Right lobe of liver (tissue), 6 donors: ENCODE measurements around the gene TBC1D26. TPM values are rescaled to one million over a fixed set of nuclear protein-coding genes. Genes with fewer than 3 reads are reported as not detected.
A peak's percentile ranks its signal among the peaks of the same experiment; 100 is the strongest.
"Not testable (repeated sequence)": the region's sequence is repeated elsewhere in the genome, so short reads cannot be mapped to it uniquely, and the experiment has no call there.

ENCODE experiments used
- ATAC-seq, 4 donors: fragments of 200-7000 bp; cut with Tn5 transposase; one replicate each; pipeline ENCODE4 v1.9.1; 2020; ENCODE audit warnings: mild to moderate bottlenecking in 4 of 4, moderate library complexity in 4 of 4
- DNase-seq, 3 donors: peaks; one replicate each; pipeline ENCODE4 v3.0.0-alpha.2; 2020
- H3K27ac ChIP-seq, 3 donors: fragments of 200-600 bp; one replicate each; pipeline ENCODE4 v1.8.0; 2022
- H3K27me3 ChIP-seq, 2 donors: fragments of 200-600 bp; one replicate each; pipeline ENCODE4 v1.8.0; 2022
- H3K36me3 ChIP-seq, 4 donors: fragments of 200-600 bp; sonication (generic) in 1 of 4; one replicate each; pipeline versions ENCODE4 v1.5.1 to v1.8.0; 2017 to 2022; ENCODE audit warnings: control low read depth in 1 of 4
- H3K4me1 ChIP-seq, 4 donors: fragments of 200-600 bp; sonication (generic) in 1 of 4; one replicate each; pipeline versions ENCODE4 v1.5.1 to v1.8.0; 2017 to 2022; ENCODE audit warnings: control low read depth in 1 of 4
- H3K4me3 ChIP-seq, 3 donors: fragments of 200-600 bp; one replicate each; pipeline ENCODE4 v1.8.0; 2022
- H3K9me3 ChIP-seq, 4 donors: fragments of 200-600 bp; sonication (generic) in 1 of 4; one replicate each; pipeline versions ENCODE4 v1.5.1 to v1.8.0; 2017 to 2022; ENCODE audit warnings: control low read depth in 1 of 4
- POLR2A ChIP-seq: fragments of 450-650 bp; IDR thresholded peaks from one replicate; pipeline ENCODE4 v1.6.1; 2017; ENCODE audit warnings: antibody characterized with exemption, mild to moderate bottlenecking
- WGBS: methylation state at CpG from one replicate; pipeline ENCODE4 v1.1.6; 2018; ENCODE audit warnings: low coverage, low lambda C conversion rate; ENCODE audit not compliant: insufficient coverage; ENCODE audit errors: missing lambda C conversion rate; 5-methylcytosine and 5-hydroxymethylcytosine counted together
- intact Hi-C, 2 donors: fragments of 100-400 bp; cut with DNase I; formaldehyde crosslinking; loops; one replicate each; pipeline versions ENCODE4 v1.11.2 to v1.14.1; 2022
- small RNA-seq, 2 experiments: library from RNA; depleted of rRNA; stranded (forward); fragments of <200 nt; gene quantifications; one replicate each; pipeline ENCODE3, GENCODE V24; 2016
- total RNA-seq, 6 experiments: library from RNA; depleted of rRNA in 2 of 6; stranded (reverse); fragments of >200 nt in 2 of 6; fragmentation: NEBNext Ultra II Directional in 3 of 6; extraction: Animal tissue kit (Norgen Biotek cat#: 25700) in 3 of 6; gene quantifications; one replicate each; pipeline versions ENCODE4 v1.1.0 to v1.2.4, GENCODE V29; 2016 to 2023
- TF ChIP-seq, protein P1 (sequence below), 4 donors: fragments of 200-600 bp in 3 of 4; fragments of 450-650 bp in 1 of 4; IDR thresholded peaks; one replicate each; pipeline versions ENCODE4 v1.5.1 to v1.8.0; 2016 to 2022; ENCODE audit warnings: antibody characterized with exemption in 4 of 4, mild to moderate bottlenecking in 2 of 4
- donor health status: DM: no; HTN: yes; CAD: no.
- donor health status: DM: no; HTN: no; CAD: no.
- donor health status: DM: no; HTN: no; CAD: no.
- donor health status: DM: no; HTN: yes; CAD: no.
- donor health status: DM: no; HTN: yes; CAD: no.

The TBC1D26 gene
- total RNA-seq, 6 experiments from 2014 or later, result not detected

GRCh38 chr17:15783461-15783860 lies 51.4 kb downstream of the TBC1D26 start:
- H3K27ac ChIP-seq, result no peak overlapping the region
- TF ChIP-seq, protein P1, sequence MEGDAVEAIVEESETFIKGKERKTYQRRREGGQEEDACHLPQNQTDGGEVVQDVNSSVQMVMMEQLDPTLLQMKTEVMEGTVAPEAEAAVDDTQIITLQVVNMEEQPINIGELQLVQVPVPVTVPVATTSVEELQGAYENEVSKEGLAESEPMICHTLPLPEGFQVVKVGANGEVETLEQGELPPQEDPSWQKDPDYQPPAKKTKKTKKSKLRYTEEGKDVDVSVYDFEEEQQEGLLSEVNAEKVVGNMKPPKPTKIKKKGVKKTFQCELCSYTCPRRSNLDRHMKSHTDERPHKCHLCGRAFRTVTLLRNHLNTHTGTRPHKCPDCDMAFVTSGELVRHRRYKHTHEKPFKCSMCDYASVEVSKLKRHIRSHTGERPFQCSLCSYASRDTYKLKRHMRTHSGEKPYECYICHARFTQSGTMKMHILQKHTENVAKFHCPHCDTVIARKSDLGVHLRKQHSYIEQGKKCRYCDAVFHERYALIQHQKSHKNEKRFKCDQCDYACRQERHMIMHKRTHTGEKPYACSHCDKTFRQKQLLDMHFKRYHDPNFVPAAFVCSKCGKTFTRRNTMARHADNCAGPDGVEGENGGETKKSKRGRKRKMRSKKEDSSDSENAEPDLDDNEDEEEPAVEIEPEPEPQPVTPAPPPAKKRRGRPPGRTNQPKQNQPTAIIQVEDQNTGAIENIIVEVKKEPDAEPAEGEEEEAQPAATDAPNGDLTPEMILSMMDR (IDR thresholded peaks at IDR 0.05), result no peak
- TF ChIP-seq POLR2A, result no peak
- no peaks in the 10 kb centered on the region for H3K36me3 ChIP-seq
- no peaks in the 10 kb centered on the region for H3K9me3 ChIP-seq
- ATAC-seq, result no peak
- H3K27me3 ChIP-seq, result no peaks in the 10 kb centered on the region
- no peak overlapping the region for H3K4me3 ChIP-seq
- intact Hi-C loops, result no loop called here
- no peak for DNase-seq
- 55% methylated on average over 2 of the region's 2 CpGs for WGBS
- no peaks in the 10 kb centered on the region for H3K4me1 ChIP-seq

GRCh38 chr17:15784351-15784750 lies 52.3 kb downstream of the TBC1D26 start:
- H3K27me3 ChIP-seq, H3K4me3 ChIP-seq, H3K27ac ChIP-seq, H3K4me1 ChIP-seq, H3K9me3 ChIP-seq, H3K36me3 ChIP-seq, intact Hi-C loops: not testable (repeated sequence)
- peak in 3 of 4 donors; percentile 16 to 76 (median 63) for ATAC-seq
- 67% methylated on average over 2 of the region's 2 CpGs for WGBS
- DNase-seq, result peak; percentile 62 to 67 (median 63)

DNA sequence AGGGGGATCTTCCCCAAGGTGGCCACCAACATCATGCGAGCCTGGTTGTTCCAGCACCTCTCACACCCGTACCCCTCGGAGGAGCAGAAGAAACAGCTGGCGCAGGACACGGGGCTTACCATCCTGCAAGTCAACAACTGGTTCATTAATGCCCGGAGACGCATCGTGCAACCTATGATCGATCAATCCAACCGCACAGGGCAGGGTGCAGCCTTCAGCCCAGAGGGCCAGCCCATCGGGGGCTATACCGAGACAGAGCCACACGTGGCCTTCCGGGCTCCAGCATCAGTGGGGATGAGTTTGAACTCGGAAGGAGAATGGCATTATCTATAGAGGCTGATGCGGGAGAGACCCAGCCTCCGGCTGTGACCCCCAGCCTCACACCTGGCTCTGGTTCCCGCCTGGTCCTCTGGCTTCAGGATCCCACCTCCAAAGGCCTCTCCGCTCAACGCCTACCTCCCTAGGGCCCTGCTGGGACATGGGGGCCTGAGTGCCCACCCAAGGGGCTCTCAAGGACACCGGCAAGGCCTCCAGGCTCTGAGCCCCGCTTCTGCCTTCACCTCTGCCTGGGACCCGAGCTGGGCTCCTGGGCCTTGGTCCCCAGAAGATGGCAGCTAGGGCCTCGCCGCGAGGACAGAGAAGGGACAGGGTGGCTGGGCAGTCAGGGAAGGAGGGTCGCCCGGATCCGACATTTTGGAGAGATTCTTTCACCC lies 55.4 kb downstream of the TBC1D26 start:
- H3K4me1 ChIP-seq, H3K36me3 ChIP-seq, intact Hi-C loops, H3K9me3 ChIP-seq, H3K27me3 ChIP-seq, H3K27ac ChIP-seq, DNase-seq, H3K4me3 ChIP-seq: not testable (repeated sequence)
- peak in 1 of 4 donors; percentile 21 for ATAC-seq
- WGBS, result 85% methylated on average over 10 of the region's 29 CpGs

DNA sequence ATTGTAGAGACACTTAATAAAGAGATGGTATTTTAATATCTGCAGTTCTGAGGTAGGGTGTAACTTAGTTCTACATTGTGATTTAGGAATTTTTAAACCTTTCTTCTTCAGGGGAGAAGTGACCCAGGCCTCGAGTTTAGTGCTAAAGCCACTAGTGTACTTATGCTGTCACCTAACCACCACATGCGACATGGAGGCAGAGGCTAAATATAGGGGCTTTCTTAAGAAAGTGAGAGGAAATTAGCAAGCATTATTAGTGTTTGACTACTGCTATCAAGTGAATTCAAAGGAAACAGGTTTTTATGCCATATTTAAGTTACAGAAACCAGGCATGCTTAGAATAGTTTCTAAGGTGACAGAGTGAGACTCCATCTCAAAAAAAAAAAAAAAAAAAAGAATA lies 56.3 kb downstream of the TBC1D26 start:
- intact Hi-C loops, H3K4me1 ChIP-seq, H3K9me3 ChIP-seq, H3K4me3 ChIP-seq, H3K27ac ChIP-seq, DNase-seq, H3K27me3 ChIP-seq, H3K36me3 ChIP-seq, ATAC-seq: not testable (repeated sequence)
- no CpG with 5 or more reads among the region's 2 CpGs for WGBS

Small RNA genes lying within 50 kb of the gene (small RNA-seq; reads per million reads assigned to genes)
- gene AC015922.1, result 0 reads per million in 2 experiments
- gene RNA5SP436, result 0 reads per million in 2 experiments

Other genes with a start within 250 kb of the TBC1D26 start
- gene TVP23C, start 168.8 kb upstream of the TBC1D26 start, total RNA-seq, result 1 to 10 TPM; 3.5 to 6.5 (median 4.7) TPM
- gene FBXW10B, start 112.6 kb upstream of the TBC1D26 start, total RNA-seq, result 1 to 10 TPM in 2 of 6 experiments, under 1 TPM in 2, not detected in 2; 0.44 to 1.3 (median 0.94) TPM
- gene TRIM16, start 48.0 kb upstream of the TBC1D26 start, total RNA-seq, result 1 to 10 TPM; 2.9 to 6.3 (median 5.0) TPM
- gene ZNF286A, start 32.5 kb upstream of the TBC1D26 start, total RNA-seq, result 1 to 10 TPM; 2.9 to 8.4 (median 4.3) TPM
- gene ADORA2B, start 212.8 kb downstream of the TBC1D26 start, total RNA-seq, result under 1 TPM in 5 of 6 experiments, not detected in 1; 0.16 to 0.62 (median 0.37) TPM